SK-N-DZ (cell line): ENCODE results near the gene MYH15.

Source experiments
- DNase-seq: peaks from one replicate; pipeline ENCODE4 v3.0.0-alpha.2; 2015; ENCODE audit warnings: low spot score

MYH15 gene

DNA sequence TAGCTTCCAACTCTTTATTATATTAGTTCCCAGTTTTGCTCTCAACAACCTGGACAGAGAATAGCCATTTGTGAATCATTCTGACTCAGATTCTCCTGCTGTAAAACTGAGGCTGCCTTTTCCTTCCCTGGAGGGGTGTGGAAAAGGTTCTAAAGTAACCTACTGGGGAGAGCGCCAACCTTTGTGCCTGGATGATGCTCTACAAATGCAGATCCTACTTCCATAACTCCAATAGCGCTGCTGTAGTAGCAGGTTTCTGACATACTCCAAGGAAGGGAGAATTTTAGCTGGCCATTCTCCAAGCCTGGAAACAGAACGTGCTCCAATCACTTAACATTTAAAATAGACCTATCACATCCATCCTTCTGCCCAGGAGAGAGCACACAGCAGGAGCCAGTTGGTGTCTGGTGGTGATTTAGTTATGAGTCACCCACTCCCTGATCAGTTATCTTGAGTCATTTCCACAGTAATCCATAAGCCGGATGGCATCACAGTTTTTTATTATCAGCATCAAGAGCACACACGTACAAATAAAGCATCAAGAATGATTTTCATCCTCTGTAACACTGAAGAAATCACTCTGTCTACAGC, 38.3 kb downstream of the MYH15 start:
- no peak for DNase-seq

DNA sequence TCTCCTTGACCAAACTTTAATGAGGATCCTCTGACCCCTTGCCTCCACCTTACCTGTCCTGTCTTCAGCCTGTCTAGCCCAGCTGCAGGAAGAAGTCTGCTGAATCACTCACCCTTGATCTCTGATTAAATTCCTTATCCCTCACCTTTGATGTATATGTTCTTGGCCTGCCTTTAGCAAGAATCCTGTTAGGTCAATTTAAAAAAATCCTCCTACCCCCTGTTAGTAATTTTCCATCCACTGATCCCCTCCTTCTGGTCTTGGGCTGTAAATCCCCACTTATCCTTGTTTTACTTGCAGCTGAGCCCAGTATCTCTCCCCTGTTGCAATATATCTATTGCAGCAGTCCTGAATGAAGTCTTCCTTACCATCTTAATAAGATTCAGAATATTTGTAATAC, 39.0 kb downstream of the MYH15 start:
- no peak for DNase-seq

DNA sequence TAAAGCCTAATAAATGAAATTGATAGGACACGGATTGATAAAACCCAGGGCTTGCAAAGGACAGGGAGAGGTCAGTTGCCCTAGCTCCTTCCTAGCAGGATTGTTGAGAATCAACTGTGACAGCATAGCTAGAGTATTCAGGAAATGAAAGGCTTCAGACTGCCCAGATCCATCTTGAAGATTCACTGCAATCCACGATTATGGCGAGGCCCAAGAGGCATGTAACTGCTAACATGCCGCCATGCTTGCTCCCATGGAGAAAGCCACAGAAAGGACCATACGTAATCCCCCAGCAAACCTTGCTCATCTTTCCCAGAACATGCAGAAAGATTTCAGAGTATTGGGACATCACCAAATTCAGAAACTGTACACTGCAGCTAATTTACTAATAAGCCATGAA, 41.3 kb downstream of the MYH15 start:
- DNase-seq: no peak

DNA sequence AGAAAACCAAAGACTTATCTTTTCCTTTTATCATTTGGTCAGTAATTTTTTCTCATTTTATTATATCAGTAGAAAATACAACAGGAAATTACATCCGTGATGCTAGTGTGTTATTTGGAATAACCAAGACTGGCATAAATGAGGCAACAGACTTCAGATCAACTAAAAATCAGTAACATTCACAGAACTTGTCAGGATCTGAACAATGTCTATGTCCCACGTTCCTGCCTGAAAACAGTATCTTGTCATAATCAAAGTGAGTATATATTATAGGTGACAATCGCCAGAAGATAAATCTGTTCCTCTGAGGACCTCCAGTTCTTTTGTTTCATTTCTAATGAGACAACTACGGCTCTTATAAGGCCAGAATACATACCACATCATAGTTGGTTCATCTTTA, 41.8 kb downstream of the MYH15 start:
- DNase-seq: no peak

DNA sequence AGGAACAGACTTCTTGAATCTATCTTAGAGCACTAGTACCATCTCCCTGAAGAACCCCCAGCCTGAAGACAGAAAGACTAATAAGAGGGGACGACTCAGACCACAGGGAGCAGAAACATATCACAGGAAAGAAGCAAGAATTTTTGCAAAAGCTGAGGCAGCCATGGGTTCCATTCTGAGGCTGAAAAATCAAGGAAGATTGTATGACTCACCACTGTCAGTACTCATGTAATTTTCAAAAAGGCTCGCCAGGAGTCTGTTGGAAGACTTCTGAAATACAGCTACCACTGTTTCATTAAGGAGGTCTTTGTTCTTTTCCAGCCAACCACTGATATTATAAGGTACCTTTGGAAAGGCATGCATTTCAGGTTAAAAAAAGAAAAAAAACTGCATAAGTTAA, 47.5 kb downstream of the MYH15 start:
- DNase-seq: no peak

DNA sequence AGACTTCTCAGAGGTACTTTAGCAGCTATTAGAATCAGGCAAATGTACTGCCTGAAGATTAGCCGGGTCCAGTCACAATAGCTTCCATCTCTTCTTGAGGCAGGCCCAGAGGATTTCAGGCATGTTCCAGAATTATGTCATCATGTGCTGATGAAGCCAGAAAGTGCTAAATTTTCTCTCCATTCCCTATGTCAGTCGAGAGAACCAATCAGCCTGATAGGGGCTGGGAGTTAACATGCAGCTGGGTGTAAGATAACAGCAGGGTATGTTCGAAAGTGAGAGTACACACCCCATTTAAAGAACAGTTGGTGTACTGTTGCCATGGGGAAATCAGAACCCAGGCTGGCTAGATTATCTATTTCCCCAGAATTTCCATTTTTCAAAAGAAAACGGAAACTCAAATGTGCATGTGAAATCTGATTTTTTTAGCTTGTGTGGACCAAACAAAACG, 48.7 kb downstream of the MYH15 start:
- DNase-seq: no peak

DNA sequence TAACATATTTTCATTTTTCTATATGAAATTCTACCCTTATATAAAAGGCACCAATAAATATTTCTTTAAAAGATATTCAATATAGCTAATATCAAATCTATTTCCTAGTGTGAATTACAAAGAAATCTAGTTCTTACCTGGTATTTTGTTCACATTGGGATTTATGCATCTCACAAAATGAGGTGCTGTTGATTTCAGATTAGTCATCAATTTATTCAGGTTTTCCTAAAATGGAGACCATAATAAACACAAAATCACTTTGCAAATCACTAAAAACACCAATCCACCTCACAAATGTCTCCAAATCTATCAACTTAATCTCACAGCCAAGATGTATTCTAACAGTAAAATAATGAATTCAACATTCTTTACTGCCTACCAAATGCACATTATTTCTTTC, 51.2 kb downstream of the MYH15 start:
- no peak for DNase-seq

DNA sequence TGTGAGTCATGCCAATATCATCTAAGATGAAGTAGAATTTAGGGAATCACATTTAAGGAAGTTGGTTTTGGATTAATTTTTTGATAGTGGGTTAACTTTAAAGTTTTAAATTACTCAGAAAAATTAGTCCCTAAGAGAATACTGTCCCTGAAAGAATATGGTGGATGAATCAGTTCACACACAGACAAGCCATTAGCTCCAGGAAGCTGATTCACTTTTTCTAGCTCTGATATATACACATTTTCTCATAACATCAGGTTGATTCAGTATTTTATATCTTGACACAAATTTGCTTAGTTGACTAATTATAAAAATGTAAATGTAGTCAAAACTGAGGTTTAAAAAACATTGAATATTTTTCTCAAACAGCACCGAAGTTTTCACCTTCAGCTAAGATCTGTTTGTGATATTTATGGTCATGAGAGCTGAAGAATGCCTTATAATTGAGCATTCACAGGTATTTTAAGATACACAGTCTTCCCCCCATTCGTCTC, 55.1 kb downstream of the MYH15 start:
- DNase-seq: no peak

DNA sequence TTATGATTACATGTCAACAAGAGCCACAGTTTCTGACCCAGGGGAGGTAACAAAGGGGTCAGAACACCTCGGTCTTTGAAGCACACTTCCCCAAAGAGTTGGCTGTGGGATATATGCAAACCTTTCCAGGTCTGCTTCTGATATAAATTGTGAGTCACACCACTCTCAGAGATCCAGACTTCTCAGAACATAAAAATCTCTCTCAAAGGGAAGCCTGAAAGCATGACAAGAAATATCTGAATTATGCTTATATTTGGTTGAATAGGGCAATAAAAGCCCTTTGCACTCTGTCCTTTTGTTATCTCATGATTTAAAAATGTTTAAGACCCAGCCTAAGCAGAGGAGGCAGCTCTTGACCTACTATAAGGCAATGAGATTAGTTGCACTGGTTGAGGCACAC, 56.8 kb downstream of the MYH15 start:
- no peak for DNase-seq

DNA sequence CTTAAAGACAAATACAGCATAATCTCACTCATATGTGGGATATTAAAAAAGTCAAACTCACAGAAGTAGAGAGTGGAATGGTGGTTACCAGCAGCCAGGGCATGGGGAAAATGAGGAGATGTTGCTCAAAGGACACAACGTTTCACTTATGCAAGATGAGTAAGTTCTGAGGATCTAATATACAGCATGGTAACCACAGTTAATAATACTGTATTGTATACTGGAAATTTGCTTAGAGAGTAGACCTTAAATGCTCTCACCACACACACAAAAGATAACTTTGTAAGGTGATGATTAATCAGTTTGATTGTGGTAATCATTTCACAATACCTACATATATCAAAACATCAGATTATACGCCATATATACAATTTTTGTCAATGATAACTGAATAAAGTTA, 60.0 kb downstream of the MYH15 start:
- DNase-seq: no peak

DNA sequence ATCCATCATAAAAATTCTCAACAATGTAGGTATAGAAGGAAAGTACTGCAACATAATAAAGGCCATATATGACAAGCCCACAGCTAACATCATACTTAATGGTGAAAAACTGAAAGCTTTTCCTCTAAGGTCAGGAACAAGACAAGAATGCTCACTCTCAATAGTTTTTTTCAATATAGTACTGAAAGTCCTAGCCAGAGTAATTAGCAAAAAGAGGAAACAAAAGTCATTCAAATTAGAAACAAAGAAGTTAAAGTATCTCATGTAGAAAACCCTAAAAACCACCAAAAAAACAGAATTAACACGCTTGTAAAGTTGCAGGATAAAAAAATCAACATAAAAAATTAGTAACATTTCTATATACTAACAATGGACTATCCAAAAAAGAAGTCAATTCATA, 61.8 kb downstream of the MYH15 start:
- DNase-seq: no peak

DNA sequence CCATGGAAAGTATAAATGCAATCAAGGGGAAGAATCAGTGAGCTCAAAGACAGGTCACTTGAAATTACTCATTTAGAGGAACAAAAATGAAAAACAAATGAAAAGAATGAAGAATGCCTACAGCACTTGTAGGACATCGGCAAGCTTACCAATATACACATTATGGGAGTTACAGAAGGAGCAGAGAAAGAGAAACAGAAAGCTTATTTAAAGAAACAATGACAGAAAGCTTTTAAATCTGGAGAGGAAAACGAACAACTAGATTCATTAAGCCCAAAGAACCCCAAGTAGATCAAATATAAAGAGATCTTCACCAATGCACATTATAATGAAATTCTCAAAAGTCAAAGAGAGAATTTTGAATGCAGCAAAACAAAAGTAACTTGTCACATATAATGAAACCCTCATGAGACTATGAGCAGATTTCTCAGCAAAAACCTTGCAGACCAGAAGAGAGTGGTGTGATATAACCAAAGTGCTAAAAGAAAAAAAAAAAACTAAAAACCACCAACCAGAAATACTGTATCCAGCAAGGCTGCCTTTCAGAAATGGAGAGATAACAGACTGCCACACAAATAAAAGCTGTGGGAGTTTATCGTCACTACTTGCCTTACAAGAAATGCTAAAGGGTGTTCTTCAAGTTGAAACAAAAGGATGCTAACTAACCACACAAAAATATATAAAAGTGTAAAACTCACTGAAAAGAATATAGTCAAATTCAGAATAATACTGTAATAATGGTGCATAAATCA, 63.1 kb downstream of the MYH15 start:
- no peak for DNase-seq

DNA sequence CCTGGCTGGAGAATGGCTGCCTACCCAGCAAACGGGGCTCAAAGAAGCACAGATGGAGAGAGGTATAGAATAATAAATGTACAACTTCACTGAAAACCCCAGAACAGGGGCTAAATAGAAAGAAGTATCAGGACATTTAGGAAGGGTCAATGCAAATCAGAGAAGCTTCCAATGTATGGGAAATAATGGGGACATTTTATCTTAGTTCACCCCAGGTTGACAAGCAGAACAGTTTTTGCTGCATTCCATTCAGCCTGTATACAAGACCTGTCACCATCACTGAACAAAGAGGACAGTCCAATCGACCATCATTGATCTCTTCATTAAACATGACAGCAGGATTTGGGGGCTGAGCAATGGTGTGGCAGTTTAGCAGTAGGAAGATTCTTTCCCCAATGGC, 68.1 kb downstream of the MYH15 start:
- no peak for DNase-seq

DNA sequence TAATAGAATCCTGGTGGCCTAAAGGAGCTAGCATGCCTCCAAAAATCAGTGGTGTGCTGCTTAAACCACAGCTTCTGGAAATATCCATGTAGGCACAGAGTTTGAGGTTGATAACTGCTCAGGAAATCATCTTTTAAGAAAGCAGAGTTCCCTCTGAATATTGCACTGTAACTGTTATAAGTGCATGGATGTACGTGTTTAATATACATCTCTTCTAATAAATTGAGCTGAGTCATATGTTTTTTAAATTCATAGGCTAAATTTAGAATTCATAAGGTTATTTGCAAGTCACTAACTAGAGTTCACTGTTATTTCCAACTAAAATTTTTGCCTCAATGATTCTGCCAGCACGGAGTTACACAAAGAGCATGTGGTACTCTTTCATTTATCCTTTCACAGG, 68.9 kb downstream of the MYH15 start:
- DNase-seq: no peak

DNA sequence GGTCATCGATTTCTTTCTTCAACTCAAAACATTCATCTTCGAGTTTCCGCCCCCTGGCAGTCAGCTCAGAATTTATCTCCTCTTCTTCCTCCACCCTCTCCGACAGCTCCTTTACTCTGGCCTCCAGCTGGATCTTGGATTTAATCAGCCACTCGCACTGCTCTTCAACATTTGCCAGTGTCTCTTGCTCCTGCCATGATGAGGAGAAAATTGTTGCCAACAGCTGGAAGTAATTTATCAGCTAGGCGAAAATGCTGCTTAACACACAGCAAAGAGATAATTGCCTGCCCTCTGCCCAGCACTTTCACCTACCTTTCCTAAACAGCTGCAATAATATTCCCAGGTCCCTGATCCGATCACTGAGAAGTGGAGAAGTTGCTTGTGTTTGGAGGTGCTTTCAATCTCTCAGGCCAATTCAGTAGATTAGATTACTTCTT, 69.3 kb downstream of the MYH15 start:
- DNase-seq: peak; percentile 91

DNA sequence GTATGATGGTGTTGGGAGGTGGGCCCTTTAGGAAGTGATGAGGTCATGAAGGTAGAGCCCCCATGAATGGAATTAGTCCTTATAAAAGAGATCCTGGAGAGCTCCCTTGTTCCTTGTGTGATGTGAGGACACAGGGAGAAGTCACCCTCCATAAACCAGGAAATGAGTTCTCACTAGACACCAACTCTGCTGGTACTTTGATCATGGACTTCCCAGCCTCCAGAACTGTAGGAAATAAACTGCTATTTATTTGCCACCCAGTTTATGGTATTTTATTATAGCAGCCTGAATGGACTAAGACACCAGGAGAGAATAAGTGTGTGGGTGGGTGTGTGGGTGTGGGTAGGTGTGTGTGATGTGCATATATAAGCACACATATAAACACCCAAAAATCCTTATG, 71.9 kb downstream of the MYH15 start:
- DNase-seq: no peak

DNA sequence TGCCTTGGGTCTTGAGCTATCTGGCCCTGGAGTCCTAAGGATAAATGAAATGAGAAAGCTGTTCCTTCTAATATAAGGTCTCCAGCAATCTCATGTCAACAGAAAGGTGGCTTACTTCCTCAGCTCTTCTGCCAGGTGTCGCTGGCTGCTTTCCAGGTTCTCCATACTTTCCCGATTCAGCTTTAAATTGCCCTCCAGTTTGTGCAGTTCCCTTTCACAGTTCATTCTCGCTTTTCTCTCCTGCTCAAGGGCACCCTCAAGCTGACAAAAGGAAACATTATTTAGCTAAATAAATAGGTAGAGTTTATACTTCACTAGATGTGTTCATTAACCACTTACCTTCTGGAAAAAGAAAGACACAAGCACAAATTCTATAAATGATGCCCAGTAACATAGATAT, 73.0 kb downstream of the MYH15 start:
- DNase-seq: no peak

DNA sequence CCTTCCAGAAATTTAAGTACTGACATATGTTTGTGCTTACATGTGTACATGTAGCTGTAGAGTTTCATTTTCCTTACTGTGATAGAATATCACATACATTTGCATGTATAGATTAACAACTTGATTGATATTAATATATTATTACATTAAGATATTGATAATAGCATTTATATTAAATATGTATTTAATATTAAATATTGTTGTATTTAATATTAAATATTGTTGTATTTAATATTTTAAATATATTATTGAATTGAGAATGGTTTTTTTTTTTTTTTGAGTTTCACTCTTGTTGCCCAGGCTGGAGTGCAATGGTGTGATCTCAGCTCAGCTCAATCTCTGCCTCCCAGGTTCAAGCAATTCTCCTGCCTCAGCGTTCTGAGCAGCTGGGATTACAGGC, 76.5 kb downstream of the MYH15 start:
- DNase-seq: no peak

DNA sequence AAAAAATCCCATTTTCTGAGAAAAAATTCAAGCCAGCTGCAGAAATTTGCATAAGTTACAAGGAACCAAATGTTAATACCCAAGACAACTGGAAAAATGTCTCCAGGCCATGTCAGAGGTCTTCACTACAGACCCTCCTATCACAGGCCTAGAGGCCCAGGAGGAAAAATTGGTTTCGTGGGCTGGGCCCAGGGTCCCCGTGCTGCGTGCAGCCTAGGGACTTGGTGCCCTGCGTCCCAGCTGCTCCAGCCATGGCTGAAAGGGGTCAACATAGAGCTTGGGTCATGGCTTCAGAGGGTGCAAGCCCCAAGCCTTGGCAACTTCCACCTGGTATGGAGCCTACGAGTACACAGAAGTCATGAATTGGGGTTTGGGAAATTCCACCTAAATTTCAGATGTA, 78.0 kb downstream of the MYH15 start:
- DNase-seq: no peak

DNA sequence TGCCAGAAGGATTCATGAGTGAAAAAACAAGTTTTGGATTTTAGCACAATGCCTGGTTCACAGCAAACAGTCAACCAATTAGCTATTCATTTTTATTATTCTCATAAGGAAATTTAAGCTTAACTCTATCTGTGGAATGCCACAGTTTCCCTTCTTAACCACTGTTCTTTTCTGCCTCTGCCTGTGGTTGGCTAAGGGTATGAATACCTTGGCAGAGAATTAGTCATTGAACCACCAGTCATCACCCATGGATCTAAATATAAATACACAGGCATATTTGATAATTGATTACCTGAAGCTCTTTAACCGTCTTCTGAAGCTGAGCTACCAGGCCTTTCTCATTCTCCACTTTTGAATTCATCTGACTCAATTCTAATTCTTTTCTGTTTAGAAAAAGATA, 79.9 kb downstream of the MYH15 start:
- no peak for DNase-seq

DNA sequence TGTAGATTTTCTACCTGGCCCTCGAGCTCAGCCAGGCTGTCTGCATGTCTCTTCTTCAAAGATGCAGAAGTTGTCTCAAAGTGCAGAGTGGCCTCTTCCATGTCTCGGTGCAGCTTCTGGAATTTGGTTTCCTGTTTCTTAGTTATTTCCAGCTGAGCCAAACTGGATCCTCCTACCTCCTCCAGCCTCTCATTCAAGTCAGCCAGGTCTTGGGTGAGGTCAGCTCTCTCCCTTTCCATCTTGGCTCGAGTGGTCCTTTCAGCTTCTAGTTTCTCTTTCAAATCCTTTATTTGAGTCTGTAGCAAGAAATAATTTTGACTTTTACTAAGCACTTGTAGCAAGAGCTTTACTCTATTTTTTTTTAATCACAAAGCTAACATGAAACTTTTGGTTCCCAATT, 81.8 kb downstream of the MYH15 start:
- DNase-seq: no peak

DNA sequence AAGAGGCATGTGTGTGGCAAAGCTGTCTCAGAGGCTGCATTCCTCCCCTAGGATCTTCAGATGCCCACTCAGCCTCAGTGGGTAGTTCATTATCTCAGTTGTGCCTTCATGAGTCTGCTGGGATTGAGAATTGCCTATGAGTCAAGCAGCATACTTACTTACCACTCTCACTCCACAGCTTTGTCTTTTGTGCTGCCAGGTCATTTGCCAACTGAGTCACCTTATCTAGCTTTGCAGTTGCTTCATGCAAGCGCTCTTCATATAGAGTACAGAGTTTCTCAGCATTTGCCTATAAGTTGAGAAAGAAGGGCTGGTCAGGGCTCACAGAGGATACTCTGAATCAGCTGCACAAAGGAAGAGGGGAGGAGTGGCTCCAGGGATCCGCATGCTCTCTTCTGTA, 89.5 kb downstream of the MYH15 start:
- no peak for DNase-seq

DNA sequence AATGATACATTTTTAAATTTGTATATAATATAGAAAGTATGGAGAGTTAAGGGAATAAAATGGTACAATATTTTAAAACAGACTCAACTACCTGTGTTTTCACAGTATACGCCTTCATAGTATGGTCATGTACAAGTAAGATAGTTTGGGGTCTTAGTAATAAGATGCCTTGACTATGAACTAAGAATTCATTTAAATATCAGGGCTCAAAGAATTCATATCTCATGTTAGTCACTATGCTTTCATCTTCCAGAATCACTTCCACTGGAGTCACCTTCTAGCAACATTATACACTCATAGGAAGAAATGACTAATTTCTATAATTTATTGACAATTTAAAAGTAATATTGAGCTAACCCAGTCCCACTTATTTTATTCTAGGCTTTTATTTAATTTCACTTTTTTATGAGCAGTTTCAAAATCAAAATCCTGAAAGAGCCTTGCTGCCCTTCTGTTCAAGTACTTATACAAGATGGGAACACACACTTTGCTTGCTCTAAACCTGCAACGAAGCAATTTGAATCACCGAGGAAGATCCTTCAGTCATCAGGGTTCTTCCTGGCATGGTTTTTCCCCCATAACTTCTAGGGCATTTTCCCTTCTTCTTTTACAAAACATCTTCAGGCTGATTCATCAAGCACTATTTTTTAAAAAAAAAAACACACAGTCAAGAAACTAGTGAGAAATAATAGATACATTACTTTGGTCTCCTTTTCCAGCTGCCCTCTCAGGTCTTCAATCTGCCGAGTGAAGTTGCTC, 94.1 kb downstream of the MYH15 start:
- no peak for DNase-seq
